NCI-H345 treated with DMSO at 0.1 percent for 48 hours (cell line): Measurements from ENCODE around the gene MAPK4.

Experiments used
- DNase-seq: peaks from one replicate; lab custom pipeline; 2025; ENCODE audit not compliant: unreplicated experiment; lab: John Stamatoyannopoulos, UW

The MAPK4 gene

DNA sequence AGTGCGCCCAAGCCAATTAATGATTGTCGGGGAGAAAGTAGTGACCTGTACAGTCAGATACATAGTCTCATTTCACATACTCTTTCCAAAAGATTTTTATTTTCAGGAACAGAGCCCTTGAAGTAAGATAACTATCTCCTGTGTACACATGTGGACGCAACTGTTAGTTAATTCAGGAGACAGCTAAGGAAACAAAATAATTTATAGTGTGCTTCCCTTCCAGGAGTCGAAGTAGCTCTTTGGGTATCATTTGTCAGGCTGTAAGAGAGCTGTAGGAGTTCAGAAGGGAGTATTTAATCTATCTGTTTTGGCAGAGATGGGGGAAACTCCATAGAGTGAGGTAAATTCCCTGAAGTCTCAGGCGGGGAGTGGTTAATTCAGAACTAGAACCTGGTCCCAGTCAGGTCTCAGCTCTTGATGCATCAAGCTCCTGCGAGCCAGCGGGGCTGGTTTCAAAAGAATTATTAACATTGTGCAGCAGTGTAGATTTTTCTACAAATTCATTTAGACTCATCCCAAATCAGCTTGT is 63.0 kb downstream of the MAPK4 start:
- no peak for DNase-seq

DNA sequence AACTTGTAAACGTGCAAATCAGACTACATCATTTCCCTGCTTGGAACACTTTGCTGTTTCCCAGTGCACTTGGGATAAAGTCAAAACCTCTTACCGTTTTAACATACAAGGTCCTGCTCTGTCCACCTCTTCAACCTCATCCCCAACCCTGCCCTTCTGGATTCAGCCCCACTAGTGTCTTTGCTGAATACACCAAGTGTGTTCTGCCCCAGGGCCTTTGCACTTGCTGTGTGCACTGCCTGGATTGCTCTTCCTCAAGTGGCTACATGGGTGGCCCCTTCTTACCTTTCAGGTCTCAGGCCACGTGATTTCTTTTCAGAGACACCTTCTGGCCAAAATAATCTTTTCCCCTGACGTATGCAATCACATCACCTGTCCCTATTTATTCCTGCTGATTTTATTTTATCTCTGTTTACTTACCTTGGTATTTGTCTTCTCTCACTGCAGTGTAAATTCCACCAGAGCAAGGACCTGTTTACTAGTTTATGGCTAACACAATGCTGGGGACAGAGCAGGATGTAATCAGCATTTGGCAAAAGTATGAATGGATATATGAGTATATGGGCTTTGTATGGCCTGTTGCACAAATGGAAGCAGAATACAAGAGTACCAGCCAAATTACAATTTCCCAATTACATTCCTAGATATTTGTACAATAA is 63.9 kb downstream of the MAPK4 start:
- no peak for DNase-seq

DNA sequence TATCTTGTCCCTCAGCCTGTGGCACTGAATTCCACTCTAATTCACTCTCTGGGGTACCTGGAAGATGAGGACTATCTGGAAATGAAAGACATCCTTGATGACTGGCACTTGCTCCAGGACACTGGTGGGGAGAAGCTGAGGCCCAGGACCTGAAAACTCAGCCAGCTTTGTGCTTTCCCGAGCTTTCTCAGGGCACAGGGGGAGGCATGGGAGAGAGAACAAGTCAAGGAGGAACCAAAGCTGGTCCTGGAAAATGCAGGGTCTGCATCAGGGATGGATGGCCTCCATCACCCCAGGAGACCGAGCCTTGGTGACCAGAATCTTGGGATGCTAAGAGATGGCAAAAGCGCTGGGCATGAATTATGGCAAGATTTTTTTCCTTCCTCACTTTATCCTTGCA is 65.1 kb downstream of the MAPK4 start:
- DNase-seq, result no peak

DNA sequence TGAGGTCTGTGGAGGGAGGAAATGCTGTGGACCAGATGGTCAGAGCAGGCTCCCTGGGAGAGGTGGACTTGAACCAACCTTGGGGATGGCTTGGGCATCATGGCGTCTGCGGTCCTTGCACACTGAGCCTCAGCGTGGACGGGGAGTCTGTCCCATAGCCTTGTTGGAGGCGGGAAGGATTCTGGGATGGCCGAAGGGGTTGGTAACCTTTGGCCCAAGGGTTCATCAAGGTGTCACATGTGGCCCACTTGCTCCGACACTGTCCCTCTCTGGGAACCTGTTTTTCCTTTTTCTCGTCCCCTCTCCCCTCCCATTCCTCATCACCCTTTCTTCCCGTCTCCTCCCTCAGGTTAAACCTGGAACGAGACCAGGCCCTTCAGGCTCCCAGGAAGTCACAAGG is 66.4 kb downstream of the MAPK4 start:
- DNase-seq, result no peak

DNA sequence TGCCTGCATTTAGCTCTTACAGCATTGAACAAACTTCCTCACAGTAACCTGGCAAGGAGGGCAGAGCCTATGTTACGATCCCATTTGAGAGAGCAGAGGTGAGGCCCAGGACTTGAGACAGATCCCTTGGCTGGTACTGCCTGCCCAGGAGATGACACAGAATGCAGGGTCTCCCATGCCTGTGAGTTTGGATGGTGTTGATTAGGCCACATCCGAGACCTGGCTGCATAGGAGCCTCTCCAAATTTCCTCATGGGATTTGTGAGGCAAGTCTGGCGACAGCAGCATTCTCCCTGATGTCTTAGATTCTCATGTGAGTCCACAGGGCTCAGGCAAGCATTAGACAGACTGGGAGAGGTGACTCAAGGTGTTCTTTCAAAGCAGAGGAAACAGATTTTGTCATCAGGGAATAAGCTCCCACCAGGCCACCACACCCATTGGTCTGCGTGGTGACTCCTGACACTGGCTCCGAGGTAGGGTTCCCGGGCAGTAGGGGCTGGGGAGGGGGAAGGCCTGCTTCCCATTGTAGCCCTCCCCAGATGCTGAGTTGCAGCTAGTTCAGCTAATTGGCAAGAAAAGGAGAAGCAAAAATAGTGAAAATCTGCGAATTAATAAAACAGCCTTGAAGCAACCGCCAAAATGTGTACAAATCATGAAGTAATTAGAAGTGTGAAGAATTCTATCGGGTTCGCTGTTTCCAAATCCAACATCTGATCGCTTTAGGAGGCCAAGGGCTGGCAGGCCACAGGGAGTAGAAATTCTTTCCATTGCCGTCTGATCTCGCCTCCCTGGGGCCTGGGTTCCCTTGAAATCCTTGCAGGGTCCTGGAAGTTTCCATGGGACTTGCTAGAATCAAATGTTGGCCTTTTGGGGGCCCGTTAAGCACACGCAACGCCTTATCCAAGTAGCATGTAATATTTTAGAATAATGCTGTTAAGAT is 68.0 kb downstream of the MAPK4 start:
- no peak for DNase-seq

DNA sequence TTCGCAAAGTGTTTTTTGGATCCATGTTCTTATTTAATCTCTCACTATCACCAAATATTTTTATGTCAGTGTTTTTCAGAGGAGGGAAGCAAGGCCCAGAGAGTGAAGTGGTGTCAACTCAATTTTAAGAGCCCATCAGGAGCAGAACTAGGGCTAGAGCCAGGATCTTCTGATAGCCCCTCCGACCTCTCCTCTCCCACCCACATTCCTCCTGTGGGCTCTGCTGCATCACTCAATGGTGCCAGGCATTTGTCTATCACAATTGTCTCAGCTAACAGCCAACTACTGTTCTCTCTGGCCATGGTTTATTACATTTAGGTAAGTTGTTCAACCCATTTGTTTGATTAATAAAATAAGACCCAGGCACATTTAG is 68.6 kb downstream of the MAPK4 start:
- DNase-seq, result no peak

DNA sequence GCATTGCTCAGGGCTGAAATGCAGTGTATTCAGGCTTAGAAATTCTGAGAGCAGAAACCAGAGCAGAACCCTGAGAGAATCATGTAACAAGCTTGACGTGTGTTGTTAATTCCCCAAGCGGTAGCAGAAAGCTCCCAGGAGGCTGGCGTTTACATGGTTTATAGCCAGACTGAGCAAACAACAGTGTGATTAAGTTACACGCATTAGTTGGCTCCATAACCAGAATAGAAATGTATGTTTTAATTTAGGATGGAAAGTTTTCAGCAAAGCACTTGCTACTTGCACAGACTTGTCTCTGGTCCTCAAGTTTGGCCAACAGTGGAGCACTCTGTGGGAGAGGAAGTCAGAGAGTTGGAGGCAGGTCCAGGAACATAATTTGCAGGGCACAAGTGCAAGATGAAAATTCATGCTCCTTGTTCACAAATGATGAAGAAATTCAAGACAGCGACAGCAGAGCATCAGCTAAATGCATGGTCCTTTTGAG is 69.3 kb downstream of the MAPK4 start:
- DNase-seq, result peak; percentile 79

DNA sequence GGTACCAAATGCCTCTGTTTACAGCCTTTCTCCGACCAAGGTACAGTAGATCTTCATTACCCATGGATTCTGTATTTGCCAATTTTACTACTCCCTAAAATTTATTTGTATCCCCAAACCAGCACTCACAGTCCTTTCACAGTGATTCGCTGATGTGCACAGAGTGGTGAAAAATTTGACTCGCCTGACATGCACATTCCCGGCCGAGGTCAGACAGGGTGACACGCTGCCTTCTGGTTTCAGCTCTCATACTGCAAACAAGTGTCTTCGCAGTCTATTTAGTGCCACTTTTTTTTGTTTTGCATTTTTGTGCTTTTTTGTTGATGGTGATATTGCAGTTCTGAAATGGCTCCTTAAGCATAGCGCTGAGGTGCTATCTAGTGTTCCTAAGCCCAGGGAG is 71.0 kb downstream of the MAPK4 start:
- no peak for DNase-seq

DNA sequence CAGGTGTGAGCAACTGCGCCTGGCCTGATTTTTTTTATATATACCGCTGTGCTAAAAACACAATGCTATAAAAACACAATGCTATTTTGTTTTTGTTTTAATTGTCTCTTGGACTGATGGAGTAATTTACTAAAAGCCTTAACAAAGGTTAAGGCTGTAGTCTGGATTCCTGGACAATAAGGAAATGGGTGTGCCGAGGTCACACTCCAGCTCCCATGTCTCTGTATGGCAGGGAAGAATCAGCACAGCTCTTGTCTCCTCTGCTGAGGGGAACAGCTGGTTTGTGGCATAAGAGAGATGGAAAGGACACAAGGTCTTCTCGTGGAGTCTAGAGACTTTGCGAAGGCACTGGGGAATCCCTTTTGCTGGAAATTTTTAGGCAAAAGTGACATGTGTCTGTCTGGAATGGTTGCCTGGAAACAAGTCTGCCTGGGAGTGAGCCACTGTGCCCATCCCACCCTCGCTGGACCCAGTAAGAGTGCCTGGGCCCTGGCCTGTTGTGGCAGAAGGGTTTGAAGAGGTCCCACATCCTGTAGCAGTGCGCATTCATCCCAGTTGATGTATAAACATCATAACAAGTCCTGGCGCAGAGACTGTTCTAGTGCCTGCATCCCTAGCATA is 73.1 kb downstream of the MAPK4 start:
- no peak for DNase-seq

DNA sequence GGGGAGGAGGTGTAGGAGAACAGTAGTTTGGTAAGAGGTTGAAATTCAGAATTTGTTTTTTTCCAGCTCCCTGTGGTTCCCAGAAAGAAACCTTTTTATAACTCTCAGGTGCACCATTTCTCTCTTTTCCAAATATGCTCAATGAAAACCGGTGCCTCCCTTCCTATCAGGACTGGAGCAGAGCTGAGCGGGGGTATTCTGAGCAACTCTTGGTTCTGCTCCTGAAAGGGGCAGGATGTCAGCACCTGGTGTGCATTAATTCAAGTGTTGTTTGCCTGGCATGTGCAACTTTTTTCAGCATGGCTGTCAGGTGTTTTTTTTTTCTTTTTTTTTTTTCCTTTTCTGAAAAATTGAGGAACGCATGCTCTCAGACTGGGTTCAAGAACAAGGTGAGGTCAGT is 74.1 kb downstream of the MAPK4 start:
- DNase-seq, result no peak

DNA sequence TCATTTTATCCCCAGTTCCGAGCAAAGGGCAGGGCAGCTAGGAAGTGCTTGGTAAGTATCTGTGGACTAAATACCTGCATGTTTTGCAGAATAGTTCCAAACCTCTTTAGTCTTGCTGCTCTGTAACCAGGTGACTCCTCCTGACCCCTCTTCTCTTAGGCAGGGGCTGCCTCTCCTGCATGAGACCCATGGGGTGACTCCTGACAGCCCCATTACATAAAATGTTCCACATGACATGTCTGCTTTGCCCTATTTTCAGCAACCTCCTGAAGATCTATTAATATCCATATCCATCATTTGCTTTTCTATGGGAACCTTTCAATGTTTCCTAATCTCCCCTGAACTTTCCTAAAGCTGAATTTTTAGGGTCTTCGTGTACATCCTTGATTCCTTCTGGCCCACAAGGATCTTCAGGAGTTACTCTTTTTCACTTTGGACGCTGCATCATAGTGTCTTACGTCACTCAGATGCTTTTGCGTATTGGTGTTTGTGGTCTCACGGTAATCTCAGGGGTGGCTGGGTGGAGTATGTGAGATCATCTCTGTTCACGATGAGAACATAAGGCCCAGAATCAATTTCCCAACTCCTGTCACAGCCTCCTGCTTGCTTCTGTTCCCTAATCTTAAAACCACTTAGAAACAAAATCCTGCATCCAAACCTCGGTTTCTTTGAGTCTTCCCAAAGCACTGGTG is 76.6 kb downstream of the MAPK4 start:
- DNase-seq, result no peak

DNA sequence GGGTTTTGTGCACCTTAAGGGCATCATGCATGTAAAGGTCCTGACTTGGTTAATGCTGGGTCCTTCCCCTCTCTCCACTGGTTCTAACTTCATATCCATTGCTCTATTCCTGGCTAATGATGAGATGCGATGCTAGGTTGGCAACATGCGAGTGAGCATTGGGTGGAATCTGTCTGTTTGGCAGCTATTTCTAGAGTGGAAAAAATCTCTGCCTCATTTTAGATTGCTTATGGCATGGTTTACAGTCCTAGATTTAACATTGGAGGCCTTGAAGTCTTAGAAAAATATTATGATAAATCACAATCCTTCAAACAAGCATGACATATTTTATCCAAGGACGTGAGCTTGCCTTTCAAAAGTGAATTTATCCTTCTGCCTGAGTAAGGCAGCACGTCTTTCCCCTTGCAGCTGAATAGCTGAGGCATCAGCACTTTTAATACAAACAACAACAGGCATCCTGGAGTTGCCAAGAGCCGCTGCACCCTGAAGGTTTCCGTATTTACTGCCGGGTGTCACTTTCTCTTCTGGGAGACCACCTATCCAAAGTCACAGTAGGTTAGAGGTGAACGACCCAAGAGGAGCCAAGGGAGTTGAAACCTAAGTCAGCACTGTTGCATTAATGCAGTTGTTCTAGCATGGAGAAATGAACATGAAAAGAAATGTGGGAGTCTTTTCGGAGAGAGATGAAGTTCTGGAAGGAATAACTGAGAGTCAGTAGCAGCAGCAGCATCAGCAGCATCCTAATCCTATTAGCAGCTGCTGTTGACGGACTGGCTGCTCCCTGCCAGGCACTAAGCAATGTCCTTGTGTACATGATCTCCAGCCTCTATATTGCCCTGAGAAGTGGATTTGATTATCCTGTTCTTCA is 78.4 kb downstream of the MAPK4 start:
- no peak for DNase-seq

DNA sequence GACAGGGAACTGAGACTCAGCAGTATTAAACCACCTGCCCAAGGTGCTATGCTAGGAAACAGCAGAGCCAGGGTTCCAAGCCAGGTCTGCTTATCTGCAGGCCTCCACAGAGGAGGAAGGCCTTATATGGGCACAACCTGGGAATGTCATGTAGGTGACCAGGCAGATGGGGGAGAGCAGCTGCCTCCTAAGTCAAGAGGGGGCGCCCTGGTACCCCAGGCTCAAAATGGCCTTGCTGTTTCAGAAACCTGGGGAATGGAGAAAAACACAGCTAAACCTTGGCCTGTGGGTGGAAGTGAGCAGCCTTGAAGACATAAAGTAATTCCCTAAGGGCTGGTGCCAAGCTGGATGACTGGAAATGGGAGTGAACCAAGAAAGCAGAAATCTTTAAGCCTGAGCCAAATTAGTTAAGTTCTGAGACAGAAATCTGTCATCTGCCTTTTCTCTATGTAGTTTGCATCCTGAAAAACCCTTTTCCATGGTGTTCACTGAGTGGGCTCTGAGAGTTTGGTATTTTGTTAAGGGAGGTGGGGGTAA is 79.1 kb downstream of the MAPK4 start:
- DNase-seq, result no peak

DNA sequence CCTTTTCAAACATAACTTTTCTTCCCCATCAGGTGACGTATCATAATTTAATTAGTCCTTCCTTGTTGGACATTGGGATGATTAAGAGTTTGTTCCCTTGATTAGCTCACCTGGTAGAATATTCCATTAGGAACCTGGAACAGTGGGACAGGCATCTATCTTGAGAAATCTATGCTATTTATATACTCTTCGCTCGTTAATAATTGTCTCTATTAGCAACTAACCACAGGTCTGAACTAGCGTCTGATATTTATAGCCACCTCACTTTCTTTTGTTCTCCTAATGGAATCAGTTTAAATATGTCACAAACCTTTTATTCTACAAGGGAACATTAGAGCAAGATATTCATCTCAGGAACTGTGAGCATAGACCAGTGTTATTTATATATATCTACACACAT is 79.8 kb downstream of the MAPK4 start:
- no peak for DNase-seq

DNA sequence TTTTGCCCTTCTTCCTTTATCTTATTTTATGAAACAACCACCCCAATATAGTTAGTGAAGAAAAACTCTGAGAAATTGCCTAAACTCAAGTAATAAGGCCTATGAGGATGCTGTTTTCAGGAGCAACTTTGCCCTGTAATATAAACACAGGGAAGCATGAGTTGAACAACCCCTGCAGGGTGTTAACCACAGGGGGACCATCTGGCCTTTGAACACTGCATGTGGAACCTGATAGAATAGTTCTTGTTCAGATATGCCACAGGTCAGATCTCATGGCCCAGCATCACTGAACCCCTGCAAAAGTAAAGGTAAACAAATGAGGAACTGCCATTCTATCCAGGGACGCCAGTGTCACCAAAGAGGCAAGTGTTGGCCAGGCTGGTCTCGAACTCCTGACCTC is 82.6 kb downstream of the MAPK4 start:
- no peak for DNase-seq

DNA sequence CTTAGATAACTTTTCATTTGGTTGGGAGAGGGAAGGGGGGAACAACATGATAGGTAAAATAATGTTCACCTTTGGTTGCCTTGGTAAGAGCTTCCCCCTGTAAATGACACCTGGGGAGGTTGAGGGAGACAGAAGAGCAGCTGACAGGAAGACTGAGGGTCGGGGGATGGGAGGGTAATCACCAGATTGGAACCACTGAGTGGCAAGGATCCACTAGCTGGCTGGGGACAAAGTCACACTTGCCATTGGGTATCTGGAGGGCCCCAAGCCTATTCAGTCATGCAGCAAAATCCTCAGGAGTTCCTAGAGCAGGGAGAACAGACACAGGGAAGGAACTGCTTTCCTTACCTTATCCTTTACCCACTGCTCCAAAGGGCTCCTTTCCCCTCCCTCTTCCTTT is 84.3 kb downstream of the MAPK4 start:
- DNase-seq, result no peak

DNA sequence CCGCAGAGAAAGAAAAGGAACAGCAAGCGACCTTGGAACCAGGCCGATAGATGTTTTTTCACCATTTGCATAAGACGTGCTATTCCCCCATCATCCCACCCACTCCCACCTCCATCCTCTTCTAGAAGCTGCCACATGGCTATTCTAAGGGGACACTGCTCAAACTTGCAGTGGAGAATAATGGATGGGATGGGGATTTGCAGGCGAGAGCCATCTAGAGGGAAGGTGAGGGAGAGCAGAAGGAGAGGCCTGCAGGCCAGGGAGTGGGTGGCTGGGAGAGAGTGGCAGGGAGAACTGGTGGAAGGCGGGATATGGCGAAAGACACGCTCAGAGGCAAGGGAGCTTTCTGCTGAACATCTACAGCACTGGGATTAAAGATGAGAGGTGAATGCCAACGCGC is 84.9 kb downstream of the MAPK4 start:
- no peak for DNase-seq

DNA sequence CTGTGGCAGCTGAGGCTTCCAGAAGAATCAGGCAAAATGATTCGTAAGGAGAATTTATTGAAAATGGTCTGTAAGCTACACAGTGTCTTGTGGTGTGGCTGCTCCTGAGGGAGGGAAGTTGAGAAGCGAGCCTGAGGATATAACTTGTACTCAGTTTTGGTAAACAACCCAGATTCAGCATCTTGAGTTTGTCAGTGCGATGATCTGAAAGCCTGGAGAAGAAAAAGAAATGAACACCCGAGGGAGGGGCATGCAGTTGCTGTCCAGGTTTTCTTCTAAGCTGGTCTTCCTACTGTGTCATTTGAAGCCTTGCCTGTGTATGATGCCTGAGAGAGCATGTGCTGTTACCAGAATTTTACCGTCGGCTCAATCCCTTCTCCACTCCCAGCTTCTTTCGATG is 87.3 kb downstream of the MAPK4 start:
- no peak for DNase-seq

DNA sequence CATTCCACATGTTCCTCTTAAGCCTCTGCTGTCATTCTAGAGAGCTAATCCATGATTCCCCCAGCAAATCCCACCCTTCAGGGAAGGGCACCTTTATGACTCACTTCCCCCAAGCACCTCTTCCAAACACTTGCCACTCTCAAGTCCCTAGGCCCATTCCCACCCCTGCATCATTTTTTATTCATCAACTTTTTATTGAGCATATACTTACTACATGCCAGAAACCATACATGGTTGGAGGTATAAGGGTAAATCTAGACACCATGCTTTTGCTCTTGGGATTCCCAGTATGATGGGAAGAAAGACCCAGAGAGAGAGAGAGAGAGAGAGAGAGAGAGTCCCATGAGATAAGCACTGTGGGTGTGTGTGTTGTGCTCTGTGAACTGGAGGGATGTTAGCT is 87.9 kb downstream of the MAPK4 start:
- DNase-seq, result no peak

DNA sequence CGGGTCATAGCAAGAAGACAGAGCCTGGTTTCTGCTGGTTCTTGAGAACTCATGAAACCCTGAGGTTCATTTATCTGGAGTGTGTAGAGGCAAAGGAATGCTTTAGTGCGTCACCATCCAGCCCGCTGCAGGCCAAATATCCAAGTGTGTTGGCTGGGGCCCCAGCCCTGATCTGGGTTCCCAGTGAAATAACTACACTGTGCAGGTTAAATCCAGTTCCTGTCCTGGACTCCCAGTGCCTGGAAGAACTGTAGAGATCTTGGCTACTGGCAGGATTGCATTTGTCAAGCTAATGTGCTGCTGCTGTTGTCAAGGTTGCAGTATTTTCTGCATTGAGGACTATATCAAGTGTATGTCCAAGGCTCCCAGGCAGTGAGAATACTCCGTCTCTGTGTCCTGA is 89.9 kb downstream of the MAPK4 start:
- DNase-seq, result no peak
